RWPE1 (cell line): ENCODE results near the gene PAPPA.

Experiments
- CTCF ChIA-PET: fragments of 350-600 bp; sonication (Branson Sonifier 250); formaldehyde crosslinking; extraction: SDS; loops from one replicate; lab custom pipeline; 2021; lab: Yijun Ruan, JAX
- POLR2A ChIA-PET: fragments of 400-600 bp; formaldehyde crosslinking; extraction: SDS; loops from one replicate; lab custom pipeline; 2020; ENCODE audit warnings: antibody characterized with exemption; ENCODE audit not compliant: low non-redundant PET; lab: Yijun Ruan, JAX
- DNase-seq: peaks from one replicate; pipeline ENCODE4 v3.0.0; 2012; ENCODE audit warnings: low spot score
- H3K27ac ChIP-seq: fragments of 450-650 bp; 2 replicates; pipeline ENCODE4 v1.5.1; 2017
- TF ChIP-seq, protein P1 (sequence below): fragments of 450-650 bp; conservative IDR thresholded peaks from 2 replicates; pipeline ENCODE4 v1.5.1; 2017; ENCODE audit warnings: low read depth, mild to moderate bottlenecking

Gene PAPPA

GRCh38 chr9:116163293-116164055, 9.9 kb downstream of the PAPPA start:
- no peak for DNase-seq
- POLR2A ChIA-PET: no interaction called here

GRCh38 chr9:116165912-116166311, 12.3 kb downstream of the PAPPA start:
- no peak overlapping the region for H3K27ac ChIP-seq
- TF ChIP-seq, protein P1, sequence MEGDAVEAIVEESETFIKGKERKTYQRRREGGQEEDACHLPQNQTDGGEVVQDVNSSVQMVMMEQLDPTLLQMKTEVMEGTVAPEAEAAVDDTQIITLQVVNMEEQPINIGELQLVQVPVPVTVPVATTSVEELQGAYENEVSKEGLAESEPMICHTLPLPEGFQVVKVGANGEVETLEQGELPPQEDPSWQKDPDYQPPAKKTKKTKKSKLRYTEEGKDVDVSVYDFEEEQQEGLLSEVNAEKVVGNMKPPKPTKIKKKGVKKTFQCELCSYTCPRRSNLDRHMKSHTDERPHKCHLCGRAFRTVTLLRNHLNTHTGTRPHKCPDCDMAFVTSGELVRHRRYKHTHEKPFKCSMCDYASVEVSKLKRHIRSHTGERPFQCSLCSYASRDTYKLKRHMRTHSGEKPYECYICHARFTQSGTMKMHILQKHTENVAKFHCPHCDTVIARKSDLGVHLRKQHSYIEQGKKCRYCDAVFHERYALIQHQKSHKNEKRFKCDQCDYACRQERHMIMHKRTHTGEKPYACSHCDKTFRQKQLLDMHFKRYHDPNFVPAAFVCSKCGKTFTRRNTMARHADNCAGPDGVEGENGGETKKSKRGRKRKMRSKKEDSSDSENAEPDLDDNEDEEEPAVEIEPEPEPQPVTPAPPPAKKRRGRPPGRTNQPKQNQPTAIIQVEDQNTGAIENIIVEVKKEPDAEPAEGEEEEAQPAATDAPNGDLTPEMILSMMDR: no peak
- CTCF ChIA-PET: interaction anchor here (0.6 to 0.9 kb wide), 7 partner anchors 11 to 573 kb away, joined by 3 to 6 read pairs (median 3); no protein-coding TSS in a partner anchor
- POLR2A ChIA-PET: no interaction called here
- no peak for DNase-seq

More at GRCh38 chr9:116163293-116164055, 9.9 kb downstream of the PAPPA start:
- CTCF ChIA-PET: interaction anchor here (0.7 to 1.0 kb wide), 3 partner anchors 42 to 572 kb away, joined by 3 to 4 read pairs (median 4); no protein-coding TSS in a partner anchor
- TF ChIP-seq, protein P1: peak; percentile 47
- H3K27ac ChIP-seq: no peak overlapping the region

- POLR2A ChIA-PET: no interaction called here
- DNase-seq: no peak
- CTCF ChIA-PET: interaction anchor here (0.6 to 0.9 kb wide), 2 partner anchors 10 to 405 kb away, joined by 3 read pairs; no protein-coding TSS in a partner anchor
Observed at GRCh38 chr9:116166713-116167112, 13.1 kb downstream of the PAPPA start.

DNA sequence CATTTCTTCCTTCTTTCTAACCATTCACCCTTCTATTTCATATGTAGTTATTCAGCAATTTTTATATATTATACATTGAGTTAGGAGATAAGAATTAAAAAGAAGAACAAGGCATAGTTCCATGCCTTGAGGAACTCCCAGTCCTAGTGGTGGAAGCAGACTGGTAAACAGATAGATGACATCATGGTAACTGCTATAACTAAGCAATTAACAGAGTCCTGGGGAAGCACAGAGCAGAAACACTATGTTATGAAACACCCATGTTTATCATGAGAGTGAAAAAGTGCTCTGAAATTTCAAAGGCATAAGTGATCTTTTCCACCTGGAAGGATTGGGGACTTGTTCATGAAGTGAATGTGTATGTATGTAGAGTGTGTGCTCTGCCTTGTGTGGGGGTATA, 14.6 kb downstream of the PAPPA start:
- ChIA-PET POLR2A (no interaction called here), CTCF (interaction anchor here (0.6 kb wide), 1 partner anchor 505 kb away, joined by 5 read pairs; no protein-coding TSS in a partner anchor)
- no peak overlapping the region for H3K27ac ChIP-seq
- TF ChIP-seq, protein P1: no peak
- no peak for DNase-seq

More at GRCh38 chr9:116166713-116167112, 13.1 kb downstream of the PAPPA start:
- no peak overlapping the region for H3K27ac ChIP-seq
- TF ChIP-seq, protein P1: peak; percentile 45; the same call in 1 of the 2 replicates

DNA sequence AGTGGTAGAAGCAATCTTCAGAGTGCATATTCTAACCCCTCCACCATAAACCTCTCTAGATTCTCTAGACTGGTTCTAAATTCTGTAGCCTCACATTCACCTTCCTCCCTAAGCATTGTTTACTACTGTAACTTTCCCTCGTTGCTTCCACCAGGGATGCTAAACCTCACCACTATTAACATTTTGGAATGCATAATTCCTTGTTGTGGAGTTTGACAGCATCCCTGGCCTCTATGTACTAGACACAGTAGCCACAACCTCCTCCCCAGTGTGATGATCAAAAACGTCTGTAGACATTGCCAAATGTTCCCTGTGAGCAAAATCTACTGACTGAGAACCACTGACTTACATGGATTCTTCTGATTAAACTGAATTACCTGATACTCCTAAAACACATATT, 18.6 kb downstream of the PAPPA start:
- ChIA-PET POLR2A (no interaction called here), CTCF (interaction anchor here (0.6 kb wide), 3 partner anchors 273 to 1262 kb away, joined by 3 to 4 read pairs (median 3); no protein-coding TSS in a partner anchor)
- TF ChIP-seq, protein P1: no peak

DNA sequence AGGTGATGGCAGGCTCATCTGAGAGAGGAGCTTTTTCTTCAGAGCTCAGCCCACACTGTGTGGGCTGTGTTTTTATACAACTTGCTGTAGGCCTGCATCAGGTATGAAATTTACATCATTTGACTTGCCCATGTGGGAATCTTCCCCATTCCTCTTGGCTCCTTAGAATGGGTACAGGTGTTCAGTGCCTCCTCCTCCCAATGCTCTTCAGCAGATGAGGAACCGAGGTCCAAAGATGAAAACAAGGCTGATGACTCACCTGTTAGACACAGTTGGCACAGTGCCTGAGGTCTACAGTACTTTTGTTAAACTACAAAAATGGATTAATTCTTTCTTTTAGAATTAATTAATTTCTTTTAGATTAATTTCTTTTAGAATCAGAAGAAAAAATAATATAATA, 20.8 kb downstream of the PAPPA start:
- ChIA-PET POLR2A (no interaction called here), CTCF (no interaction called here)
- DNase-seq: peak; percentile 55
- TF ChIP-seq, protein P1: no peak
- H3K27ac ChIP-seq: no peak overlapping the region

More for the DNA sequence above, 18.6 kb downstream of the PAPPA start:
- H3K27ac ChIP-seq: no peak overlapping the region
- no peak for DNase-seq
